Uterus (tissue), 2 donors: ENCODE data around the gene SMPD4.
"Not testable (repeated sequence)": the region's sequence is repeated elsewhere in the genome, so short reads cannot be mapped to it uniquely, and the experiment has no call there.

Experiments
- CTCF ChIP-seq, 4 experiments: fragments of 200-600 bp in 2 of 4; fragments of 450-650 bp in 2 of 4; sonication (generic) in 2 of 4; IDR thresholded peaks; one replicate each; pipeline ENCODE4 v1.5.1; 2016 to 2019; ENCODE audit warnings: antibody characterized with exemption in 4 of 4, mild to moderate bottlenecking in 2 of 4, moderate library complexity in 1 of 4
- POLR2A ChIP-seq, 2 donors: fragments of 450-650 bp; IDR thresholded peaks; one replicate each; pipeline ENCODE4 v1.6.1; 2016; ENCODE audit warnings: antibody characterized with exemption in 2 of 2, mild to moderate bottlenecking in 1 of 2, moderate library complexity in 1 of 2

GRCh38 chr2:130229161-130229510, 47.7 kb upstream of the SMPD4 start:
- not testable (repeated sequence) for TF ChIP-seq POLR2A, CTCF (IDR thresholded peaks at IDR 0.05)
